CD14-positive monocyte (primary cell): ENCODE results near the gene COL26A1. TPM values are rescaled to one million over a fixed set of nuclear protein-coding genes. Genes with fewer than 3 reads are reported as not detected.
"Not testable (repeated sequence)": the region's sequence is repeated elsewhere in the genome, so short reads cannot be mapped to it uniquely, and the experiment has no call there.

ENCODE experiments used
- DNase-seq, 3 donors: peaks; one replicate each; pipeline ENCODE4 v3.0.0-alpha.2; 2011 to 2022
- H2AFZ ChIP-seq: 2 replicates; pipeline ENCODE4 v1.6.0; 2012; ENCODE audit warnings: mild to moderate bottlenecking, low read depth, low read length, inconsistent platforms; ENCODE audit not compliant: insufficient read depth, poor library complexity, severe bottlenecking
- H3K27ac ChIP-seq, 2 donors: 1 replicate in 1 of 2; 2 replicates in 1 of 2; pipeline ENCODE4 v1.5.1; 2012 to 2013; ENCODE audit warnings: low read length in 2 of 2, control low read depth in 1 of 2, inconsistent platforms in 1 of 2, low read depth in 1 of 2, mild to moderate bottlenecking in 1 of 2
- H3K27me3 ChIP-seq, 2 donors: one replicate each; pipeline versions ENCODE4 v1.6.0 to v1.6.1; 2011 to 2013; ENCODE audit warnings: low read length in 2 of 2; ENCODE audit not compliant: control insufficient read depth in 2 of 2, insufficient read depth in 2 of 2
- H3K36me3 ChIP-seq, 2 donors: replicated peaks in 1 of 2; 1 replicate in 1 of 2; 2 replicates in 1 of 2; pipeline versions ENCODE4 v1.5.1 to v1.6.1; 2012 to 2013; ENCODE audit warnings: low read length in 2 of 2, control low read depth in 1 of 2, inconsistent platforms in 1 of 2, mild to moderate bottlenecking in 1 of 2; ENCODE audit not compliant: insufficient read depth in 2 of 2, control insufficient read depth in 1 of 2
- H3K4me1 ChIP-seq, 2 donors: 1 replicate in 1 of 2; 2 replicates in 1 of 2; pipeline versions ENCODE4 v1.5.1 to v1.6.1; 2012 to 2013; ENCODE audit warnings: low read length in 2 of 2, control low read depth in 1 of 2, inconsistent platforms in 1 of 2, mild to moderate bottlenecking in 1 of 2, moderate library complexity in 1 of 2; ENCODE audit not compliant: insufficient read depth in 2 of 2, control insufficient read depth in 1 of 2
- H3K4me2 ChIP-seq: replicated peaks from 2 replicates; pipeline ENCODE3; 2012; ENCODE audit warnings: low read length, moderate library complexity, mild to moderate bottlenecking; ENCODE audit not compliant: poor library complexity, severe bottlenecking; ENCODE audit errors: extremely low read depth
- H3K4me3 ChIP-seq, 3 experiments: fragments of 200-600 bp in 1 of 3; sonication (generic) in 1 of 3; replicated peaks in 1 of 3; 1 replicate in 2 of 3; 2 replicates in 1 of 3; pipeline ENCODE4 v1.5.1; 2011 to 2013; ENCODE audit warnings: low read length in 3 of 3, mild to moderate bottlenecking in 3 of 3, control low read depth in 2 of 3, low read depth in 2 of 3, inconsistent platforms in 1 of 3, moderate library complexity in 1 of 3
- H3K79me2 ChIP-seq: 2 replicates; pipeline ENCODE4 v1.6.0; 2012; ENCODE audit warnings: mild to moderate bottlenecking, control low read depth, inconsistent platforms, low read length, moderate library complexity; ENCODE audit not compliant: insufficient read depth
- H3K9ac ChIP-seq: 2 replicates; pipeline ENCODE4 v1.6.0; 2017; ENCODE audit warnings: low read length, mild to moderate bottlenecking; ENCODE audit not compliant: insufficient read depth, poor library complexity, severe bottlenecking
- H3K9me3 ChIP-seq, 2 donors: replicated peaks in 1 of 2; 1 replicate in 1 of 2; 2 replicates in 1 of 2; pipeline versions ENCODE4 v1.5.1 to v1.6.1; 2012 to 2013; ENCODE audit warnings: low read length in 2 of 2, control low read depth in 1 of 2; ENCODE audit not compliant: control insufficient read depth in 1 of 2, insufficient read depth in 1 of 2
- H4K20me1 ChIP-seq: 2 replicates; pipeline ENCODE4 v1.6.0; 2012; ENCODE audit warnings: mild to moderate bottlenecking, low read length, control low read depth, moderate library complexity; ENCODE audit not compliant: insufficient read depth
- H3K27ac Mint-ChIP-seq, 7 donors: one replicate each; pipeline ENCODE4 v1.8.0; 2020; ENCODE audit warnings: mild to moderate bottlenecking in 7 of 7, mixed read lengths in 7 of 7, moderate library complexity in 6 of 7, inconsistent platforms in 2 of 7
- H3K27me3 Mint-ChIP-seq, 3 donors: one replicate each; pipeline ENCODE4 v1.8.0; 2021 to 2022; ENCODE audit warnings: low read depth in 3 of 3, mild to moderate bottlenecking in 3 of 3, mixed read lengths in 3 of 3, moderate library complexity in 3 of 3, inconsistent platforms in 1 of 3
- H3K36me3 Mint-ChIP-seq, 2 donors: one replicate each; pipeline ENCODE4 v1.8.0; 2020; ENCODE audit warnings: mixed read lengths in 2 of 2, inconsistent platforms in 1 of 2, mild to moderate bottlenecking in 1 of 2
- H3K4me1 Mint-ChIP-seq: one replicate; pipeline ENCODE4 v1.8.0; 2020; ENCODE audit warnings: mild to moderate bottlenecking, mixed read lengths
- H3K4me3 Mint-ChIP-seq, 2 donors: one replicate each; pipeline ENCODE4 v1.8.0; 2020; ENCODE audit warnings: mild to moderate bottlenecking in 2 of 2, mixed read lengths in 2 of 2, moderate library complexity in 1 of 2
- H3K9me3 Mint-ChIP-seq, 7 donors: one replicate each; pipeline ENCODE4 v1.8.0; 2020 to 2022; ENCODE audit warnings: mixed read lengths in 7 of 7, mild to moderate bottlenecking in 6 of 7, moderate library complexity in 6 of 7, inconsistent platforms in 2 of 7
- CTCF ChIP-seq: fragments of 200-600 bp; IDR thresholded peaks from one replicate; pipeline ENCODE4 v1.8.0; 2022; ENCODE audit warnings: antibody characterized with exemption, mild to moderate bottlenecking
- WGBS: methylation state at CpG from one replicate; pipeline ENCODE4 v1.1.5; 2013; ENCODE audit warnings: missing lambda C conversion rate; ENCODE audit not compliant: insufficient coverage; 5-methylcytosine and 5-hydroxymethylcytosine counted together
- intact Hi-C, 2 donors: fragments of 100-400 bp; cut with micrococcal nuclease; formaldehyde crosslinking; loops; one replicate each; pipeline versions ENCODE4 v1.15.0 to v1.15.1; 2023
- polyA plus RNA-seq, 3 donors: library from polyadenylated mRNA; depleted of rRNA in 1 of 3; unstranded in 2 of 3; stranded (reverse) in 1 of 3; fragments of 300-500 nt in 2 of 3; fragments of >200 nt in 1 of 3; fragmentation: Illumina TruSeq in 2 of 3; gene quantifications; 1 replicate in 2 of 3; 2 replicates in 1 of 3; pipeline ENCODE4 v1.2.3, GENCODE V29; 2012 to 2021

COL26A1 gene
- polyA plus RNA-seq, 3 donors, result not detected

- H3K36me3 Mint-ChIP-seq, result no peaks in the 10 kb centered on the region
Observed at GRCh38 chr7:101558742-101559325, 196.2 kb downstream of the COL26A1 start.

GRCh38 chr7:101559586-101559985, 196.9 kb downstream of the COL26A1 start:
- no peaks in the 10 kb centered on the region for H3K79me2 ChIP-seq
- no peaks in the 10 kb centered on the region for H3K4me1 ChIP-seq
- H3K36me3 ChIP-seq, result no peaks in the 10 kb centered on the region
- no peaks in the 10 kb centered on the region for H3K9me3 ChIP-seq
- no peak overlapping the region for H3K4me3 ChIP-seq
- TF ChIP-seq CTCF, result no peak
- Mint-ChIP-seq H3K27ac (no peak overlapping the region), H3K36me3 (no peaks in the 10 kb centered on the region), H3K27me3 (peaks cover 0 to 9% (median 6%) of the 10 kb centered on the region in 3 donors), H3K4me1 (no peaks in the 10 kb centered on the region), H3K4me3 (no peak overlapping the region), H3K9me3 (no peaks in the 10 kb centered on the region)
- H3K4me2 ChIP-seq, result no peak overlapping the region
- no peak for DNase-seq
- no peak overlapping the region for H2AFZ ChIP-seq
- H4K20me1 ChIP-seq, result no peaks in the 10 kb centered on the region
- H3K27ac ChIP-seq, result no peak overlapping the region
- H3K9ac ChIP-seq, result no peak overlapping the region
- intact Hi-C loops, result no loop called here
- 100% methylated on average over 1 of the region's 1 CpG for WGBS
- H3K27me3 ChIP-seq, result no peaks in the 10 kb centered on the region

More at GRCh38 chr7:101558742-101559325, 196.2 kb downstream of the COL26A1 start:
- no peak for DNase-seq
- H3K27me3 ChIP-seq, result no peaks in the 10 kb centered on the region
- no peaks in the 10 kb centered on the region for H4K20me1 ChIP-seq
- H3K27ac Mint-ChIP-seq, result no peak overlapping the region
- no peaks in the 10 kb centered on the region for H3K4me1 ChIP-seq
- H3K36me3 ChIP-seq, result no peaks in the 10 kb centered on the region
- 62% methylated on average over 6 of the region's 9 CpGs for WGBS
- no peak overlapping the region for H3K4me3 Mint-ChIP-seq
- H3K9me3 ChIP-seq, result no peaks in the 10 kb centered on the region
- no peak overlapping the region for H3K9ac ChIP-seq
- no peak for TF ChIP-seq CTCF
- intact Hi-C loops, result no loop called here
- no peak overlapping the region for H3K4me2 ChIP-seq
- peaks cover 1 to 9% (median 6%) of the 10 kb centered on the region in 3 donors for H3K27me3 Mint-ChIP-seq
- H3K27ac ChIP-seq, result no peak overlapping the region
- no peak overlapping the region for H2AFZ ChIP-seq
- H3K4me3 ChIP-seq, result no peak overlapping the region
- no peaks in the 10 kb centered on the region for H3K9me3 Mint-ChIP-seq
- H3K79me2 ChIP-seq, result no peaks in the 10 kb centered on the region
- H3K4me1 Mint-ChIP-seq, result no peaks in the 10 kb centered on the region

GRCh38 chr7:101560021-101560420, 197.3 kb downstream of the COL26A1 start:
- H3K9me3 ChIP-seq, DNase-seq, H3K27me3 Mint-ChIP-seq, H3K27ac ChIP-seq, H3K4me3 Mint-ChIP-seq, H3K4me1 Mint-ChIP-seq, H3K27ac Mint-ChIP-seq, H2AFZ ChIP-seq, intact Hi-C loops, H3K79me2 ChIP-seq, H3K4me1 ChIP-seq, H3K4me3 ChIP-seq, H4K20me1 ChIP-seq, H3K27me3 ChIP-seq, H3K9ac ChIP-seq, H3K36me3 Mint-ChIP-seq, H3K9me3 Mint-ChIP-seq, H3K4me2 ChIP-seq, H3K36me3 ChIP-seq: not testable (repeated sequence)
- WGBS, result no CpG with 5 or more reads among the region's 3 CpGs
